ENCODE data around the gene C11orf71.

Gene C11orf71

DNA sequence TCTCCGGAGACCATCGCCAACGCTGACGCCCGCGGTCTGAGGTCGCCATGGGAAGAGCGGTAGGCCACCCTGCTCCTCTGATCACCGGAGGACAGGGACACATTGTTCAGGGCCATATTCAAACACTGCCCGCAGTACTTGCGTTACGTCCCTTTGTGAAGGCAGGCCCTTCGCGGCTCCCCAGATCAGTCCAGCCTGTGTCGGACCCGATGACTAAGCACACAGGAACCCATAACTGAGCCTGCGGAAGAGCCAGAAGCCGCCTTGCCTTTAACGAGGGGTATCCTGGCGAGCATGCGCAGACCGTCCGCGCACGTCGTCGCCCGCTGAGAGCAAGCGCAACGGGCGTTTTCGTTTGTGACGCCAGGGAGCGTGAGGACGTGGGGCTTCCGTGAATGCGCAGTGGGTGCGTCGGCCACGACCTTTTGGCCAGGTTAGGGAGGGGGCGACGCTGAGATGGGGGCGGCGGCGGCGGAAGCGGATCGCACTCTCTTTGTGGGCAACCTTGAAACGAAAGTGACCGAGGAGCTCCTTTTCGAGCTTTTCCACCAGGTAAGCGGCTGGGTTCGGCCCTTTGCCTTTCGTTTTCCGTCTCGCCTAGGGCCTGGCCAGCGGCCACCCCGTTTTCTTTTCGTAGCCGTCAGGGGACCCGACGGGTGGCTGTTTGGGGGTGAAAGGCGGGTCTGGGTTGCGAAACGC, at the start of gene C11orf71, which contains the start of gene RBM7:
Gene C11orf71 (minus strand): TSS at position 296 of the 699 bp plus-strand sequence. CDS start 180 bp downstream, at position 116.
Gene RBM7 (plus strand): TSS at position 451 of the 699 bp plus-strand sequence. CDS start 6 bp downstream, at position 457.
- peak; percentile 99 to 100 for DNase-seq

GRCh38 chr11:114449845-114450244, 49.5 kb upstream of the C11orf71 start:
- no peak for DNase-seq

- DNase-seq: no peak
Measured at GRCh38 chr11:114448749-114449482, 48.6 kb upstream of the C11orf71 start.

DNA sequence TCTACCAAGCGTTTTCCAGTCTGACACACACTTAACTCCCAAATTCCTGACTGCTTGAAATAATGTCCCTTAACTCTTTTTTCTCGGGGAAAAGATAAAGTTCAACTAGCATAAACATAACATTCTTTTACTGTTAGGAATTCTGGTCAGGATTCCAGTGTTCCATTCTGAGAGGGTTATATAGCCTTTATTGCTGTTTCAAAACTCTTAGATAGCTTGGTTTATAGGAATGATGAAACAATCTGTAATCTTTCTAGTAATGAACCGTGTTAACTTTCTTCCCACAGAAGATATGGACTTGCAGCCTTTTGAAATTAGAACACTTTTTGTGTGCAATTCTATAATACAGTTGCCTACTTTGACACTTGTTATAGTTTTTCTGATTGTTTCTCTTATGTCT, 47.6 kb upstream of the C11orf71 start:
- no peak for DNase-seq

- DNase-seq: no peak
Measured at GRCh38 chr11:114447444-114447843, 47.1 kb upstream of the C11orf71 start.

- no peak for DNase-seq
Measured at GRCh38 chr11:114442536-114442935, 42.2 kb upstream of the C11orf71 start.

GRCh38 chr11:114441921-114442320, 41.6 kb upstream of the C11orf71 start:
- peak; percentile 82 to 84 for DNase-seq

- DNase-seq: peak; percentile 84 to 88
Measured at GRCh38 chr11:114440971-114441763, 40.9 kb upstream of the C11orf71 start.

GRCh38 chr11:114440121-114440860, 40.0 kb upstream of the C11orf71 start:
- DNase-seq: peak; percentile 60 to 83

- DNase-seq: peak; percentile 99 to 100
Measured at GRCh38 chr11:114439229-114440120, 39.2 kb upstream of the C11orf71 start, which contains the start of gene REXO2. REXO2 (plus strand) TSS chr11:114439467; CDS start chr11:114439529, 62 bp downstream.

GRCh38 chr11:114438303-114438702, 38.0 kb upstream of the C11orf71 start:
- DNase-seq: no peak

- no peak for DNase-seq
Measured at GRCh38 chr11:114433376-114433775, 33.1 kb upstream of the C11orf71 start.

- DNase-seq: no peak
Measured at GRCh38 chr11:114432893-114433292, 32.6 kb upstream of the C11orf71 start.

DNA sequence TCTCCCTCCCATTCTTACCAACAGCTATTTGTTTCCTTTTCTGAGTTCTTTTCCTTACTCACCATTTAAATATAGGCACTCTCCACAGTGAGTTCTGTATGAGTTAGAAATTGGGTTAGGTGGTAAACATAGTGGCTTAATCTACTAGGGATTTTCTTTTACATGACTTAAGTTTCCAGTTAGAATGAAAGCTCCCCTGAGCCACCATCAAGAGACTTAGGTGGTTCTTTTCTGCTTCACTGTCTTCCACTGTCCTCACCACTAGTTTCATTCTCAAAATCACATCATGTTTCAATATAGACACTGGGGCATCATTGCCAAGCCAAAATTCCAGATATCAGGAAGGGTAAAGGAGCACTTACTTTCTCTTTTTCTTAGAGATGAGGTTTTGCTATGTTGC, 30.0 kb upstream of the C11orf71 start:
- no peak for DNase-seq

GRCh38 chr11:114426280-114426679, 26.0 kb upstream of the C11orf71 start:
- no peak for DNase-seq

DNA sequence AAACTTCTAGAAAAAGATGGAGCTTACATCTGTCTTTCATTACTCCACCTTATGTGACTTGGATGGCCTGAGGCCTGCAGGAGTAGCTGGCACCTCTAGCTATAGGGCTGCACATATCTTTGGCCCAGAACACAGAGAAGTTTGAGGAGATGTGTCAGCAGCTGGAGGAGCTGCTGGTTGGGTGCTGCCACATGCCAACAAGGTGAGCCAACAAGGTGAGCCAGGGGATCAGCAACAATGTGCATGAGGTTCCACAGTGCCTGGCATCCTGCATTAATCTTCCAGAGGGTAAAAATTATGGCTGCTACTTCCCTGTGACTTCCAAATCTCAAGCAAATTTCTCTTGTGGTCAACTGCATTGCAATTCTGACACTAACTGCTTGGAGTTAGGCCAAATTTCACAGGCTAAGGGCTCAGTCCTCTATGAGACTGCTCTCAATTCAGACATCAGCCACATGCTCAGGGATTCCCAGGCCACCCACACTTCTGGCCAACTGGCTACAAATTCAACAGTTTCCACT, 16.2 kb upstream of the C11orf71 start:
- DNase-seq: no peak

- no peak for DNase-seq
Measured at GRCh38 chr11:114413958-114414357, 13.6 kb upstream of the C11orf71 start.

DNA sequence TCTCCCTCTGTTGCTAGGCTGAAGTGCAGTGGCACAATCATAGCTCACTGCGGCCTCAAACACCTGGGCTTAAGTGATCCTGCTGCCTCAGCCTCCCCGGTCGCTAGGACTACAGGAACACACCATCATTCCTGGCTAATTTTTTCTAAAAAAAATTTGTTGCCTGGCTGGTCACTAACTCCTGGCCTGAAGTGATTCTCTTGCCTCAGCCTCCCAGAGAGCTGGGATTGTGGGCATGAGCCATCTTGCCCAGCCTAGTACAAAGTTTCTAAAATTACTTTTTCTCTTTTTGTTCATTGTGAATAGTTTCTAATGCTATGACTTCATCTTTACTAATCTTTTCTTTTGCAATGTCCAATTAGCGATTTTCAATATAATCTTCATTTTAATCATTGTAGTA, 12.6 kb upstream of the C11orf71 start:
- no peak for DNase-seq

DNA sequence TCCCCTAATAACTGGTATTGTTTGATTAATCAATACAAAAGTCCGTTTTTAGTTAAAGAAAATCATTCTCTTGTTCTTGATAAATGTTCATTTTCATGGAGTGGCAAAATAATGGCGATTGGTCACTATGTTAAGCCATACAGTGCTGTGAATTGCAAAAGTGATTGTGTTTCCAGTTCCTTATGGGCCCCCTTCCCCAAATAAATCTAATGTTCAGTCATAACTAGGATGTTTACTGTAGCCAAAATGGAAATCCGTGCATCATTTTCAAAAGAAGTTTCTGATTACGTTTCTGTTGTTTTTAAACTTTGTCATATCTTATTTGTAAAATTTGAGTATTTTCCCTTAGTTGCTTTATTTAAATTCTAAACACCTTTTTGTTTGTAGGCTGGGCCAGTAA, 1.0 kb upstream of the C11orf71 start:
- peak in 1 of 2 experiments; percentile 23 for DNase-seq

GRCh38 chr11:114400915-114401223, 558 bp upstream of the C11orf71 start:
- DNase-seq: no peak

DNA sequence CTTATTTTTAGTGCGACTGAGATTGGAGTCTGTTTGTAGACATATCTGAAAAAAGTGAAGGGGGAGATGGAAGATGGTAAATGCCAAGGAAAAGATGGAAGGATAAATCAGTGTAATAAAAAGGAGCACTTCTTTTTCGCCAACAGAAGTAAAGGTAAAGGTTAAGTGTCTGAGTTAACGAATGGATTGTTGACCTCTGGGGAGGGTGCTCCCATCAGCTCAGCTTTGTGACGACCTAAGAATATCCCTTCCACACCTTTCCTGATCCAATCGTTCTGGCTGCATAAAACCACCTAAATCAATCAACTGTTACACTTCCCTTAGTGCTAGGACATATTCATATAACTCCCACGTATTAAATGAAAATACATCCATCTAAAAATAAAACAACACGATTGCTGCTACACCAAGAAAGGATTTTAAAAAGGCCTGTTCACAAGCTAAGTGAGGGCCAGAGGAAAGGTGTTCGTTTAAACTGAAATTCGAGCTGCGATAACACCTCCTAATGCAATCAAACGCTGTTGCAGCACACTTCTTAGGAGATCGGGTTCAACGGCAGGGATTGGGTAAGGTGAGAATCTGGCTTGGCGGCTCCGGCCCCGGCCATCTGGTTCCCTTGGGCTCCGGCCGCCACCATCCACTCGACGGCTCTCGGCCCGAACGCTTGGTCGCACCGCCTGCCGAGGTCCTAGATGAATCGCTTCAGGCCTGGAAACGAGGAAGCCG, 658 bp downstream of the C11orf71 start:
- DNase-seq: peak in 1 of 2 experiments; percentile 94
